Measurements from ENCODE around the gene SLIT3. TPM values are rescaled to one million over a fixed set of nuclear protein-coding genes. Genes with fewer than 3 reads are reported as not detected.

Gene SLIT3
- total RNA-seq, 1 experiment from 2014 or later, result 0.92 TPM

DNA sequence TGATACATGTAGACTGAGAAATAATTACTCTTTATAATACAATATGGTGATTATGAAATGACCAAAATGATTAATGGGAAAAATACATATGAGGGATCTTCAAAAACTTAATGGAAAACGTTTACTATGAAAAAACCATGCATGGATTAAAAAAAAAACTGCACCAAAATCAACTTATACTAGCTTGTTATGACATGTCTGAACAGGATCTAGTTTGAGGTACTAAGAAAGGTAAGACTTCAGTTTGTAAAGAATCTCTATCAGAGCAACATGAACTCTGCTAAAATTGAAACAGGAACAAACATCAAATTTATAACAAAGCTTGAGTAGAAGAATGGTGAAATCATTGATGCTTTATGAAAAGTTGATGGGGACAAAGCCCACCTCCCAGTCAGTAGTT lies 178.0 kb downstream of the SLIT3 start:
- Histone ChIP-seq H3K23me2 (ENCODE audit: insufficient read length, low read depth, low read length, poor library complexity, severe bottlenecking) (no peaks in the 10 kb centered on the region), H3K27ac (ENCODE audit: insufficient read length, low read depth, low read length) (no peak overlapping the region), H3K4me1 (ENCODE audit: insufficient read depth, low read length) (peaks cover 4% of the 10 kb centered on the region; the same call in 1 of the 2 replicates), H4K5ac (ENCODE audit: insufficient read length, low read depth, low read length) (no peak overlapping the region), H2AFZ (ENCODE audit: low read length) (no peak overlapping the region), H3K79me2 (ENCODE audit: insufficient read depth, low read length) (no peaks in the 10 kb centered on the region), H2BK12ac (ENCODE audit: insufficient read length, low read depth, low read length) (no peak overlapping the region), H3K56ac (ENCODE audit: insufficient read length, low read depth, low read length) (no peak overlapping the region), H2AK5ac (ENCODE audit: insufficient read length, low read length) (no peak overlapping the region), H2BK20ac (ENCODE audit: low read depth, low read length, poor library complexity, severe bottlenecking) (no peak overlapping the region), H3K4me2 (ENCODE audit: insufficient read depth, insufficient read length, low read length) (no peak overlapping the region), H3K4ac (ENCODE audit: low read depth, low read length) (no peak overlapping the region), H3K14ac (ENCODE audit: insufficient read depth, low read length) (no peak overlapping the region), H3K79me1 (ENCODE audit: insufficient read depth, low read depth, low read length, poor library complexity, severe bottlenecking) (no peaks in the 10 kb centered on the region), H3K27me3 (ENCODE audit: insufficient read depth, low read length) (no peaks in the 10 kb centered on the region), H2BK120ac (ENCODE audit: low read depth, low read length, poor library complexity, severe bottlenecking) (no peak overlapping the region), H4K20me1 (ENCODE audit: control insufficient read depth, insufficient read depth, insufficient read length) (no peaks in the 10 kb centered on the region), H3K18ac (ENCODE audit: insufficient read length, low read depth, low read length) (no peak overlapping the region), H4K8ac (replicated peaks; ENCODE audit: insufficient read length, low read depth, low read length) (no peak overlapping the region), H2BK15ac (ENCODE audit: low read depth, low read length) (no peak overlapping the region), H2BK5ac (ENCODE audit: insufficient read length, low read length) (no peak overlapping the region), H3T11ph (ENCODE audit: low read length) (no peak overlapping the region), H3K9ac (ENCODE audit: extremely low read depth, insufficient read length, low read length) (no peak overlapping the region), H3K9me3 (ENCODE audit: control insufficient read depth, low read depth, low read length) (no peaks in the 10 kb centered on the region), H3K23ac (ENCODE audit: insufficient read length, low read depth, low read length) (no peak overlapping the region), H4K91ac (ENCODE audit: insufficient read length, low read depth, low read length) (no peak overlapping the region)
- H3K27ac Mint-ChIP-seq, result no peak overlapping the region
- DNase-seq, result no peak
- no peak overlapping the region for H3K4me3 Mint-ChIP-seq
- TF ChIP-seq, protein P1, sequence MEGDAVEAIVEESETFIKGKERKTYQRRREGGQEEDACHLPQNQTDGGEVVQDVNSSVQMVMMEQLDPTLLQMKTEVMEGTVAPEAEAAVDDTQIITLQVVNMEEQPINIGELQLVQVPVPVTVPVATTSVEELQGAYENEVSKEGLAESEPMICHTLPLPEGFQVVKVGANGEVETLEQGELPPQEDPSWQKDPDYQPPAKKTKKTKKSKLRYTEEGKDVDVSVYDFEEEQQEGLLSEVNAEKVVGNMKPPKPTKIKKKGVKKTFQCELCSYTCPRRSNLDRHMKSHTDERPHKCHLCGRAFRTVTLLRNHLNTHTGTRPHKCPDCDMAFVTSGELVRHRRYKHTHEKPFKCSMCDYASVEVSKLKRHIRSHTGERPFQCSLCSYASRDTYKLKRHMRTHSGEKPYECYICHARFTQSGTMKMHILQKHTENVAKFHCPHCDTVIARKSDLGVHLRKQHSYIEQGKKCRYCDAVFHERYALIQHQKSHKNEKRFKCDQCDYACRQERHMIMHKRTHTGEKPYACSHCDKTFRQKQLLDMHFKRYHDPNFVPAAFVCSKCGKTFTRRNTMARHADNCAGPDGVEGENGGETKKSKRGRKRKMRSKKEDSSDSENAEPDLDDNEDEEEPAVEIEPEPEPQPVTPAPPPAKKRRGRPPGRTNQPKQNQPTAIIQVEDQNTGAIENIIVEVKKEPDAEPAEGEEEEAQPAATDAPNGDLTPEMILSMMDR (conservative IDR thresholded peaks at IDR 0.05), result no peak
- H3K4me1 Mint-ChIP-seq, result peaks cover 30 to 38% of the 10 kb centered on the region in 2 experiments
- peaks cover 2 to 6% of the 10 kb centered on the region in 2 experiments; a peak in 3 of 5 replicates for H3K9me3 Mint-ChIP-seq
- H3K36me3 Mint-ChIP-seq (ENCODE audit: insufficient read depth in 1 of 3, low read depth in 3 of 3), result peaks cover 0 to 6% (median 0%) of the 10 kb centered on the region in 3 experiments; a peak in 2 of 7 replicates
- peaks cover 3% of the 10 kb centered on the region; the same call in 1 of the 2 replicates for H3K27me3 Mint-ChIP-seq (ENCODE audit: low read depth)
- WGBS (ENCODE audit: extremely low coverage, insufficient read length, low lambda C conversion rate), result no CpG with 5 or more reads among the region's 1 CpG
